ENCODE data around the gene ZMIZ1. TPM values are rescaled to one million over a fixed set of nuclear protein-coding genes. Genes with fewer than 3 reads are reported as not detected.

Gene ZMIZ1
- total and polyA plus RNA-seq, 2 experiments from 2014 or later: 48.2 to 78.8 TPM

DNA sequence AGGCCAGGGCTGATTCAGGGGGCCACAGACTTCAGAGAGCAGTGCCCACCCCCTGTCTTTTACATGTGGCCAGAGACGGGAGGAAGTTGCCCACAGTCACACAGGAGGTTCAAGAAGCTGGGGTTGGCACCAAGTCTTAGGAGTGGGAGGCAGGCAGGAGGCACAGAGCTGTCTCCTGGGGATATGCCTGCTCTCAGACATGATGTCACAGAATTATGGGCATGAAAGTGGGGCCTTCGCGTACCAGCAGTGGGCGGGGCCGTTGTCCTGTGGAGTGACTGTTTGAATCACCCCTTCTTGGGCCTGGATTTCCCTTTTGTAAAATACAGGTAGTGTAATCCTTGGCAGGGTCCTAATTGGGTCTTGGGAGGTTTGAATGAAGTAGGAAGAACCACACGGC, 197.3 kb downstream of the ZMIZ1 start:
- Histone ChIP-seq H3K27ac (peak overlapping the region; percentile 28), H3K4me1 (ENCODE audit: low read depth) (peaks cover 40% of the 10 kb centered on the region)

GRCh38 chr10:79266543-79267312, 198.0 kb downstream of the ZMIZ1 start:
- Histone ChIP-seq H3K4me1 (ENCODE audit: low read depth) (peaks cover 34% of the 10 kb centered on the region), H3K27me3 (no peaks in the 10 kb centered on the region), H3K27ac (peak overlapping the region; percentile 9), H3K9me3 (ENCODE audit: low read depth) (no peaks in the 10 kb centered on the region), H3K36me3 (peaks cover 7% of the 10 kb centered on the region), H3K4me3 (no peak overlapping the region)
- TF ChIP-seq, protein P1, sequence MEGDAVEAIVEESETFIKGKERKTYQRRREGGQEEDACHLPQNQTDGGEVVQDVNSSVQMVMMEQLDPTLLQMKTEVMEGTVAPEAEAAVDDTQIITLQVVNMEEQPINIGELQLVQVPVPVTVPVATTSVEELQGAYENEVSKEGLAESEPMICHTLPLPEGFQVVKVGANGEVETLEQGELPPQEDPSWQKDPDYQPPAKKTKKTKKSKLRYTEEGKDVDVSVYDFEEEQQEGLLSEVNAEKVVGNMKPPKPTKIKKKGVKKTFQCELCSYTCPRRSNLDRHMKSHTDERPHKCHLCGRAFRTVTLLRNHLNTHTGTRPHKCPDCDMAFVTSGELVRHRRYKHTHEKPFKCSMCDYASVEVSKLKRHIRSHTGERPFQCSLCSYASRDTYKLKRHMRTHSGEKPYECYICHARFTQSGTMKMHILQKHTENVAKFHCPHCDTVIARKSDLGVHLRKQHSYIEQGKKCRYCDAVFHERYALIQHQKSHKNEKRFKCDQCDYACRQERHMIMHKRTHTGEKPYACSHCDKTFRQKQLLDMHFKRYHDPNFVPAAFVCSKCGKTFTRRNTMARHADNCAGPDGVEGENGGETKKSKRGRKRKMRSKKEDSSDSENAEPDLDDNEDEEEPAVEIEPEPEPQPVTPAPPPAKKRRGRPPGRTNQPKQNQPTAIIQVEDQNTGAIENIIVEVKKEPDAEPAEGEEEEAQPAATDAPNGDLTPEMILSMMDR (IDR thresholded peaks at IDR 0.05; ENCODE audit: low read depth, low read length): no peak
- DNase-seq (ENCODE audit: low read depth in 1 of 2, low spot score in 1 of 2): peak in 1 of 2 donors; percentile 87

More for the DNA sequence above, 197.3 kb downstream of the ZMIZ1 start:
- TF ChIP-seq, protein P1 (IDR thresholded peaks at IDR 0.05; ENCODE audit: low read depth, low read length): no peak
- H3K9me3 ChIP-seq (ENCODE audit: low read depth): no peaks in the 10 kb centered on the region
- H3K27me3 ChIP-seq: no peaks in the 10 kb centered on the region
- H3K4me3 ChIP-seq: no peak overlapping the region
- H3K36me3 ChIP-seq: peaks cover 7% of the 10 kb centered on the region
- no peak for DNase-seq (ENCODE audit: low read depth in 1 of 2, low spot score in 1 of 2)

- no peak for DNase-seq (ENCODE audit: low read depth in 1 of 2, low spot score in 1 of 2)
- Histone ChIP-seq H3K36me3 (peaks cover 7% of the 10 kb centered on the region), H3K9me3 (ENCODE audit: low read depth) (no peaks in the 10 kb centered on the region), H3K4me3 (no peak overlapping the region), H3K27ac (peak overlapping the region; percentile 28), H3K27me3 (no peaks in the 10 kb centered on the region), H3K4me1 (ENCODE audit: low read depth) (peaks cover 37% of the 10 kb centered on the region)
- TF ChIP-seq, protein P1 (IDR thresholded peaks at IDR 0.05; ENCODE audit: low read depth, low read length): no peak
Measured at GRCh38 chr10:79267499-79267898, 198.7 kb downstream of the ZMIZ1 start.

GRCh38 chr10:79268161-79268601, 199.4 kb downstream of the ZMIZ1 start:
- TF ChIP-seq, protein P1 (IDR thresholded peaks at IDR 0.05; ENCODE audit: low read depth, low read length): no peak
- Histone ChIP-seq H3K4me3 (no peak overlapping the region), H3K9me3 (ENCODE audit: low read depth) (no peaks in the 10 kb centered on the region), H3K27ac (peak overlapping the region; percentile 28), H3K27me3 (no peaks in the 10 kb centered on the region), H3K4me1 (ENCODE audit: low read depth) (peaks cover 37% of the 10 kb centered on the region), H3K36me3 (peaks cover 7% of the 10 kb centered on the region)
- DNase-seq (ENCODE audit: low read depth in 1 of 2, low spot score in 1 of 2): no peak

GRCh38 chr10:79268742-79269141, 200.0 kb downstream of the ZMIZ1 start:
- DNase-seq (ENCODE audit: low read depth in 1 of 2, low spot score in 1 of 2): no peak
- Histone ChIP-seq H3K36me3 (peaks cover 7% of the 10 kb centered on the region), H3K27ac (no peak overlapping the region), H3K9me3 (ENCODE audit: low read depth) (no peaks in the 10 kb centered on the region), H3K27me3 (no peaks in the 10 kb centered on the region), H3K4me1 (ENCODE audit: low read depth) (peaks cover 40% of the 10 kb centered on the region), H3K4me3 (no peak overlapping the region)
- TF ChIP-seq, protein P1 (IDR thresholded peaks at IDR 0.05; ENCODE audit: low read depth, low read length): no peak

All from cardiac muscle cell (in vitro differentiated cells and primary cell).